ENCODE results near the gene CNTNAP4.

CNTNAP4 gene

GRCh38 chr16:76577003-76577402, 299.8 kb downstream of the CNTNAP4 start:
- DNase-seq (ENCODE audit: low read depth in 4 of 4, low spot score in 1 of 4), result no peak

- DNase-seq (ENCODE audit: low read depth in 4 of 4, low spot score in 1 of 4), result no peak
These were observed 302.2 kb downstream of the CNTNAP4 start for GRCh38 chr16:76579277-76579922.

GRCh38 chr16:76583466-76583865, 306.3 kb downstream of the CNTNAP4 start:
- DNase-seq (ENCODE audit: low read depth in 4 of 4, low spot score in 1 of 4), result no peak

DNA sequence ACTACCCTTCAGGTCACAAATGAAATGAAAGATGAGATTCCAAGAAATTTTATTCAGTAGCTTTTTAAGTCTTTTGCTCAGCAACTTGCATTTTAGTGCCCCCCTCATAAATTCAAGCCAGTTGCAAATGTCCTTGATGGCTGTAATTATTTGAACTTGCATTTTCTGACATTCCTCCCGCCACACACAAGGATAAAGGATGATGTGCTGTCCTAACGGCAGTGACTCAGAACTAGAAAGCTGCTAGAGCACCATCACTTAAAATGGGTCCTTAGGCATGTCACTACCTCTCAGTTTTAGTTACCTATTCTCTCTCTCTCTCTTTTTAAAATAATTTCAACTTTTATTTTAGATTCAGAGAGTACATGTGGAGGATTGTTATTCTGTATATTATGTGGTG, 306.7 kb downstream of the CNTNAP4 start:
- no peak for DNase-seq (ENCODE audit: low read depth in 4 of 4, low spot score in 1 of 4)

GRCh38 chr16:76598498-76598897, 321.3 kb downstream of the CNTNAP4 start:
- DNase-seq (ENCODE audit: low read depth in 4 of 4, low spot score in 1 of 4), result no peak

DNA sequence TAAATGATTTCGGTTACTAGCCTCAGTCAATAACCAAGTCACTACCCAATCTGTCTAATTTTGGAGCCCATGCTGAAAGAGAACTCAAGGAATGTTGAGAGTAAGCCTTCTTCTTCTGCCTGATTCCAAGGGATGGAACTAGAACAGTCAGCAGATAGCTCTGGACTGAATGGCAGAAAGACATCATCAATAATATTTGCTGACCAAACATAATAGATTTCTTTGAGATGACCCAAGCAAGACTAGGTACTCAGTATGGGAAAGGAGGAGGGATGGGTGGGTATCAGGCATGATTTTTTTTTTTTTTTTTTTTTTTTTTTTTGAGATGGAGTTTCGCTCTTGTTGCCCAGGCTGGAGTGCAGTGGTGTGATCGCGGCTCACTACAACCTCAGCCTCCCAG, 330.1 kb downstream of the CNTNAP4 start:
- DNase-seq (ENCODE audit: low read depth in 4 of 4, low spot score in 1 of 4), result no peak

Measured in stimulated activated CD4-positive, alpha-beta T cell treated with anti-CD3 and anti-CD28 coated beads, Interleukin-1b, Interleukin-23, amount 100 ng/mL, for 24 hours (primary cell).